Measurements from ENCODE around the gene PDE7B.

Gene PDE7B

DNA sequence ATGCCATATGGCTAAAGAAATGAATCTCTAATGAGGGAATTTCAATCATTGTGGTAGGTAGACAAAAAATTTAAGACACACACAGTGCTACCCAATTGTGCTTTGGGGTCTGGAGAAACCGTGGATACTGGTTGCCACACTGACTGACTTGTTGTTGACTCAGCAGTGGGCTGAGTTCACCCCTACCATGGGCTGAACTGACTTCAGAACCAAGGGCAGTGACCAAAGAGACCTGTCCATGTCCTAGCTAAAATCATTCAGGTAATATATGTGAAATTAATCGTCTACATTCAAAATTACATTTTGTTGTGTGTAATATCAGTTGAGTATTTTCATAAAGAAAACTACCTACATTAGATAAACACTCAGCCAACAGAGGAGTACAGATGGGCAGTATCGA lies 131.6 kb downstream of the PDE7B start:
- no peak for TF ChIP-seq ZFX (IDR thresholded peaks at IDR 0.05)
- TF ChIP-seq, protein P1, sequence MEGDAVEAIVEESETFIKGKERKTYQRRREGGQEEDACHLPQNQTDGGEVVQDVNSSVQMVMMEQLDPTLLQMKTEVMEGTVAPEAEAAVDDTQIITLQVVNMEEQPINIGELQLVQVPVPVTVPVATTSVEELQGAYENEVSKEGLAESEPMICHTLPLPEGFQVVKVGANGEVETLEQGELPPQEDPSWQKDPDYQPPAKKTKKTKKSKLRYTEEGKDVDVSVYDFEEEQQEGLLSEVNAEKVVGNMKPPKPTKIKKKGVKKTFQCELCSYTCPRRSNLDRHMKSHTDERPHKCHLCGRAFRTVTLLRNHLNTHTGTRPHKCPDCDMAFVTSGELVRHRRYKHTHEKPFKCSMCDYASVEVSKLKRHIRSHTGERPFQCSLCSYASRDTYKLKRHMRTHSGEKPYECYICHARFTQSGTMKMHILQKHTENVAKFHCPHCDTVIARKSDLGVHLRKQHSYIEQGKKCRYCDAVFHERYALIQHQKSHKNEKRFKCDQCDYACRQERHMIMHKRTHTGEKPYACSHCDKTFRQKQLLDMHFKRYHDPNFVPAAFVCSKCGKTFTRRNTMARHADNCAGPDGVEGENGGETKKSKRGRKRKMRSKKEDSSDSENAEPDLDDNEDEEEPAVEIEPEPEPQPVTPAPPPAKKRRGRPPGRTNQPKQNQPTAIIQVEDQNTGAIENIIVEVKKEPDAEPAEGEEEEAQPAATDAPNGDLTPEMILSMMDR (conservative IDR thresholded peaks at IDR 0.05) = no peak
- no peak overlapping the region for H3K27ac ChIP-seq

DNA sequence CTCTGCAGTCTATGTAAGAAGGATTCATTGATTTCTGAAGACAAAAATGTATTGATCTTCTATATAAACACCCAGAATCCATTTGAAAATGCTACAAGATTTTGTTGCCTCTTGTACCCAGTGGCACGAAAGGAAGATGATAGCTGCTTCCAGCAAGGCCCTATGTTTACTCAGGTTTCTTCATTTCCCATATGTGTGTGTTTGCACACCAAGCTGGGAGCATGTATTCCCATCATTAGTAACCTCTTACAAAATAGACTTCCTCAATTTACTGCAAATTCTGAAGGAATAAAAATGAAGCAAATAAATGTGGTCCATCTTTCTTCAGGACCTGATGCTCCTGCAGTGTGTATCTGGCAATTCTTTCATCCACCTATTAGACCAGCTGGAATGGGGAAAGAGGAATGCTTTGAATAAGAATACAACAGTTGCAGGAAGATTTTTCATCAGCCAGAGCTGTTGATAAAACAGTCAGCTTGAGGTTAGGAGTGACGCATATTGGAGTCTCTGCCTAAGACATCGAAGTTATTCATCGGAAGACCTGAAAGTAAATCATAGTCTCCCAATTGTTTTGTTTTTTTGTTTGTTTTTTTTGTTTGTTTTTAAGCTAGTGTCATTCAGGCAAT lies 132.3 kb downstream of the PDE7B start:
- H3K27ac ChIP-seq = no peak overlapping the region
- TF ChIP-seq, protein P1 (conservative IDR thresholded peaks at IDR 0.05) = no peak
- TF ChIP-seq ZFX (IDR thresholded peaks at IDR 0.05) = no peak

DNA sequence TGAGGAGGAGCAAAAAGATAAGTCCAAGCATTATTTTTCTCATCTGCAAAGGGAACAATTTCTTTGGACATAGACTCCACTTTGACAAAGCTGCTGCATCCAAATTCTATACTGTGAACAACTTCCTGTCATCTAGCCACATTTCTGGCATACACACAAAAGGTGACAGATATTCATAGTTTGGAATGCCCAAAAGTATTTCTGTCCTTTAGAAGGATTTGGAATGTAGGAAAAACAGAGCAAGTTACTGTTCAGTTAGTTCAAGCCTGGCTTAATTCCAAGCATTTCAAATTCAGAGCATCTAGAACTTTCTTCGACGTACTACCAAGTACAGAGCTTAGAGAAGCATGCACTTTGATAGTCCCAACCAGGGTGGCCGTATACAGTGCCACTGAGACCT lies 134.0 kb downstream of the PDE7B start:
- H3K27ac ChIP-seq = no peak overlapping the region
- no peak for TF ChIP-seq ZFX (IDR thresholded peaks at IDR 0.05)
- TF ChIP-seq, protein P1 (conservative IDR thresholded peaks at IDR 0.05) = no peak

DNA sequence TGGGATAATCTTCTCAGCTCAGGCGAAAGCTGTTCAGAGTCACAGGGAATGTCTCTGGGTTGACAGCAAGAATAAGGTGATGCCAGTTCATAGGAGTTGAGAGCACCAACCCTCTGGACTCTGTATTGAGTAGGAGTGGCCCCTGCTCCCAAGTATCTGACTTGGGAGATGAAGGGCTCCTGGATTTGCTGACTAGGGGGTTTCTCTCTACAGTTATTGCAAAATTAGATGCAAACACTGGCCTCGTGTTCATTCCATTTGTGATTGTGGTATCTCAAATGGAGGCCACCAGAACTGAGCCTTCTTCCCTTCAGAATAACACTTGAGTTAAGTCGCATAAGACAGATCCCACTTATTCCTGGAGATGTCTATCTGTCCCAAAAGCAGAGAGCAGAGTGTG lies 135.7 kb downstream of the PDE7B start:
- no peak overlapping the region for H3K27ac ChIP-seq
- TF ChIP-seq, protein P1 (conservative IDR thresholded peaks at IDR 0.05) = no peak
- TF ChIP-seq ZFX (IDR thresholded peaks at IDR 0.05) = no peak

DNA sequence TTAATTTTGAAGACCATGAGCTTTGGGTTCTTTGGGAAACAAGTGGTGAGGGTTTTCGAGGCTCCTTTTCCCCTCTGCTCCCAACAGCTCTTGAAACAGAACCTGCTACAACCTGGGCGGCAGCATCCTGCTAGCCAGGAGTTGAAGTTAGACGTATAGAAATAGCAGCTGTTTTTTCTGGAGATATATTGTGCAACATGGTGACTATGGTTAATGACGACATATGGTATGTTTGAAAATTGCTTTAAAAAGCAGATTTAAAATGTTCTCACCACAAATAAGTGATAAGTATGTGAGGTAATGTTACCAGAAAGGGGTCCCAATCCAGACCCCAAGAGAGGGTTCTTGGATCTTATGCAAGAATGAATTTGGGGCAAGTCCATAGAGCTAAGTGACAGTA lies 138.9 kb downstream of the PDE7B start:
- no peak for TF ChIP-seq ZFX (IDR thresholded peaks at IDR 0.05)
- TF ChIP-seq, protein P1 (conservative IDR thresholded peaks at IDR 0.05) = no peak
- H3K27ac ChIP-seq = no peak overlapping the region

DNA sequence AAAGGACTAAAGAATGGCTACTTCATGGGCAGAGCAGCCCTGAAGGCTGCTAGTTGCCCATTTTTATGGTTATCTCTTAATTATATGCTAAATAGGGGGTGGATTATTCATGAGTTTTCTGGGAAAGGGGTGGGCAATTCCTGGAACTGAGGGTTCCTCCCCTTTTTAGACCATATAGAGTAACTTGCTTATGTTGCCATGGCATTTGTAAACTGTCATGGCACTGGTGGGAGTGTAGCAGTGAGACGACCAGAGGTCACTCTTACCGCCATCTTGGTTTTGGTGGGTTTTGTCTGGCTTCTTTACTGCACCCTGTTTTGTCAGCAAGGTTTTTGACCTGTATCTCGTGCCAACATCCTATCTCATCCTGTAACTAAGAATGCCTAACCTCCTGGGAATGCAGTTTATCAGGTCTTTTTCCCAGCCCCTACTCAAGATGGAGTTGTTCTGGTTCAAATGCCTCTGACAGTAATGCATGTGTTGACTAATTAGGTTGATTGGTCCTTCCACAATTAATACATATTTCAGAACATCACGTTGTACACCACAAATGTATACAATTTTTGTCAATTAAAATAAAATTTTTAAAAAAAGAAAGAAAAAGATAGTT lies 139.5 kb downstream of the PDE7B start:
- TF ChIP-seq ZFX (IDR thresholded peaks at IDR 0.05) = no peak
- H3K27ac ChIP-seq = no peak overlapping the region

DNA sequence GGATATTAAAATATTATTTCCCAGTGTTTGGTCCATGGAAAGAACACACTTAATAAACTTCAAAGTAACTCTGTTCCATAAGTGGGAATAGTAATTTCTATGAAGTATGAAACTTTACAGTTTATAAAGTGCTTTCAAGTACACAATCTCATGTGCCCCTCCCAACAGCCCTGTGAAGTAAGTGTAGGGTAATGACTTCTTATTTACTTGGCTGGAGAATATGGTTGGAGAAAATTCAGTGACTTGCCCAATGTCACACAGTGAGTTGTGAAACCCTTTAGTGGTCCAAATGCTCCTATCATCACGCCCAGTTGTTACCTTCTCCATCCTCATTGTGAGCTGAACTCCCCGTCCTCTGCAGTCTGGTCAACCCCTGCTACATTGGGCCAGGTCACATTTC lies 141.2 kb downstream of the PDE7B start:
- no peak overlapping the region for H3K27ac ChIP-seq
- TF ChIP-seq, protein P1 (conservative IDR thresholded peaks at IDR 0.05) = no peak
- TF ChIP-seq ZFX (IDR thresholded peaks at IDR 0.05) = no peak

DNA sequence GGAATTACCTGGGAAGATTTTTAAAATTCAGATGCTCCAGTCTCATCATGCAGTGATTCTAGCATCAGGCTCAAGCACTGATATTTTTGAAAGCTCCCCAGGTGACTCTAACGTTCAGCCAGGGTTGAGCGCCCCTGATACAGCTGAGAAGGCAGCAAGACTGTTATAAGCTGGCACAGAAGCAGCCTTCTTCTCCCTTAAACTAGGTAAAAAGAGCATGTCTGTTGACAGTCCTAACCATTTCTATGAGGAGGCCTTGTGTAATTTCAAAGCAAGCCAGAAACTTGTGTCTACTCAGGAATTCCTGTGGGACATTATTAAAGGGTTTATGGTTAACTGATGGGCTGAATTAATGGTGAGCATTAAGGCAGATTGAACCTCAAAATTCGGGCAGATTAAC lies 141.9 kb downstream of the PDE7B start:
- no peak overlapping the region for H3K27ac ChIP-seq
- TF ChIP-seq, protein P1 (conservative IDR thresholded peaks at IDR 0.05) = no peak
- TF ChIP-seq ZFX (IDR thresholded peaks at IDR 0.05) = no peak

Data from C4-2B (cell line).